HepG2 (cell line): ENCODE results near the gene GUCY1A1. TPM values are rescaled to one million over a fixed set of nuclear protein-coding genes. Genes with fewer than 3 reads are reported as not detected.

Source experiments
- ATAC-seq: fragments of 200-7000 bp; cut with Tn5 transposase; 3 replicates; pipeline ENCODE4 v1.9.1; 2020; ENCODE audit warnings: mild to moderate bottlenecking, moderate library complexity
- BruUV-seq: library from RNA; stranded (reverse); fragments of 400-500 nt; replicated peaks from 2 replicates; lab custom pipeline; 2021; lab: Mats Ljungman, UMichigan
- CTCF ChIA-PET: fragments of 300-600 bp; formaldehyde crosslinking; extraction: SDS; loops from one replicate; lab custom pipeline; 2021; ENCODE audit warnings: low total read pairs, inconsistent platforms, low intra/inter-chr PET ratio; lab: Yijun Ruan, JAX
- POLR2A ChIA-PET: fragments of 350-600 bp; sonication (Branson Sonifier 250); formaldehyde crosslinking; loops from one replicate; lab custom pipeline; 2020; ENCODE audit warnings: antibody characterized with exemption, inconsistent platforms; lab: Yijun Ruan, JAX
- DNase-seq: peaks from one replicate; pipeline ENCODE4 v3.0.0-alpha.2; 2015; ENCODE audit warnings: low spot score
- FAIRE-seq: peaks from 3 replicates; lab custom pipeline; 2011; peaks lifted over from hg19 to GRCh38; lab: Jason Lieb, UNC
- H2AFZ ChIP-seq: one replicate; pipeline ENCODE4 v1.6.1; 2011; ENCODE audit warnings: low read length, inconsistent platforms
- H3K27ac ChIP-seq: fragments of 300-600 bp; 3 replicates; pipeline ENCODE4 v1.8.0; 2011; ENCODE audit warnings: mixed run types, mild to moderate bottlenecking, mixed read lengths, low read length, inconsistent platforms; ENCODE audit not compliant: insufficient read depth; ENCODE audit errors: extremely low read length
- H3K27me3 ChIP-seq, 2 experiments: fragments of 200-600 bp in 1 of 2; 2 replicates in 1 of 2; 3 replicates in 1 of 2; pipeline versions ENCODE4 v1.6.0 to v1.8.0; 2011; ENCODE audit warnings: low read length in 2 of 2, mild to moderate bottlenecking in 2 of 2, moderate library complexity in 2 of 2, inconsistent platforms in 1 of 2; ENCODE audit not compliant: insufficient read depth in 2 of 2, control insufficient read depth in 1 of 2
- H3K36me3 ChIP-seq, 2 experiments: fragments of 200-600 bp in 1 of 2; replicated peaks in 1 of 2; 2 replicates in 1 of 2; 3 replicates in 1 of 2; pipeline versions ENCODE4 v1.5.1 to v1.8.0; 2011; ENCODE audit warnings: low read length in 2 of 2, inconsistent platforms in 1 of 2; ENCODE audit not compliant: insufficient read depth in 2 of 2, control insufficient read depth in 1 of 2
- H3K4me1 ChIP-seq: 2 replicates; pipeline ENCODE4 v1.5.1; 2012; ENCODE audit warnings: low read length, inconsistent platforms; ENCODE audit not compliant: insufficient read depth
- H3K4me2 ChIP-seq: 2 replicates; pipeline ENCODE4 v1.6.0; 2011; ENCODE audit warnings: low read depth, low read length, inconsistent platforms
- H3K4me3 ChIP-seq, 3 experiments: fragments of 200-600 bp in 1 of 3; sonication (generic), shearing (Covaris generic) in 1 of 3; replicated peaks in 1 of 3; 2 replicates each; pipeline ENCODE4 v1.5.1; 2011 to 2016; ENCODE audit warnings: low read length in 3 of 3, inconsistent platforms in 2 of 3, low read depth in 2 of 3, mild to moderate bottlenecking in 2 of 3, control low read depth in 1 of 3, mixed read lengths in 1 of 3; ENCODE audit not compliant: insufficient read depth in 1 of 3
- H3K79me2 ChIP-seq: one replicate; pipeline ENCODE4 v1.6.1; 2011; ENCODE audit warnings: low read length, inconsistent platforms; ENCODE audit not compliant: insufficient read depth
- H3K9ac ChIP-seq: 2 replicates; pipeline ENCODE4 v1.6.0; 2011; ENCODE audit warnings: mild to moderate bottlenecking, low read depth, low read length, inconsistent platforms; ENCODE audit not compliant: insufficient read depth
- H3K9me3 ChIP-seq: 2 replicates; pipeline ENCODE4 v1.5.1; 2012; ENCODE audit warnings: mild to moderate bottlenecking, low read length
- H4K20me1 ChIP-seq: 2 replicates; pipeline ENCODE4 v1.6.0; 2011; ENCODE audit warnings: inconsistent platforms, mild to moderate bottlenecking, low read length, moderate library complexity; ENCODE audit not compliant: insufficient read depth
- ATF4 ChIP-seq, 2 experiments: fragments of 450-650 bp in 1 of 2; sonication (generic) in 1 of 2; formaldehyde crosslinking; IDR thresholded peaks; 2 replicates each; pipeline versions ENCODE4 v1.5.0 to v1.8.0; 2020 to 2022; ENCODE audit warnings: mild to moderate bottlenecking in 1 of 2, missing genetic modification reagents in 1 of 2
- DMAP1 ChIP-seq: IDR thresholded peaks from 2 replicates; pipeline ENCODE4 v1.6.1; 2016
- ELK4 ChIP-seq: sonication (generic); formaldehyde crosslinking; IDR thresholded peaks from 2 replicates; pipeline ENCODE4 v1.9.0; 2021; ENCODE audit warnings: missing genetic modification reagents, borderline replicate concordance
- KDM6A ChIP-seq: IDR thresholded peaks from 2 replicates; pipeline ENCODE4 v1.6.1; 2016; ENCODE audit warnings: low read depth
- NRL ChIP-seq: sonication (generic); formaldehyde crosslinking; IDR thresholded peaks from 2 replicates; pipeline ENCODE4 v1.5.0; 2020; ENCODE audit warnings: missing genetic modification reagents, mild to moderate bottlenecking, moderate library complexity, borderline replicate concordance
- POLR2A ChIP-seq, 2 experiments: IDR thresholded peaks; 2 replicates each; pipeline ENCODE4 v1.6.1; 2011; ENCODE audit warnings: low read depth in 2 of 2, low read length in 2 of 2, mild to moderate bottlenecking in 1 of 2, moderate library complexity in 1 of 2; ENCODE audit not compliant: insufficient read depth in 1 of 2
- POLR2AphosphoS2 ChIP-seq: IDR thresholded peaks from 2 replicates; pipeline ENCODE4 v1.6.1; 2011; ENCODE audit warnings: low read depth, low read length, improper control_type of control experiment
- SIN3B ChIP-seq: fragments of 150-350 bp; IDR thresholded peaks from 2 replicates; pipeline ENCODE4 v1.6.1; 2014; ENCODE audit warnings: low read length
- ZFP62 ChIP-seq: sonication (generic); formaldehyde crosslinking; IDR thresholded peaks from 2 replicates; pipeline ENCODE4 v1.4.0; 2020; ENCODE audit warnings: missing genetic modification reagents
- ZNF136 ChIP-seq: sonication (generic); formaldehyde crosslinking; IDR thresholded peaks from 2 replicates; pipeline ENCODE4 v1.8.1; 2022; ENCODE audit warnings: low read depth, mild to moderate bottlenecking, moderate library complexity, missing genetic modification reagents
- ZNF768 ChIP-seq: sonication (generic); formaldehyde crosslinking; IDR thresholded peaks from 2 replicates; pipeline ENCODE4 v1.4.0; 2020; ENCODE audit warnings: missing genetic modification reagents
- ZNF776 ChIP-seq: sonication (generic); formaldehyde crosslinking; IDR thresholded peaks from 2 replicates; pipeline ENCODE4 v1.4.0; 2020; ENCODE audit warnings: mild to moderate bottlenecking, missing genetic modification reagents
- ZNF781 ChIP-seq: sonication (generic); formaldehyde crosslinking; IDR thresholded peaks from 2 replicates; pipeline ENCODE4 v1.5.1; 2020; ENCODE audit warnings: borderline replicate concordance, mild to moderate bottlenecking, missing genetic modification reagents; ENCODE audit errors: not compliant biosample characterization
- ZNF816 ChIP-seq: sonication (generic); formaldehyde crosslinking; IDR thresholded peaks from 2 replicates; pipeline ENCODE4 v1.8.0; 2022; ENCODE audit warnings: missing genetic modification reagents, mild to moderate bottlenecking, borderline replicate concordance
- ZSCAN22 ChIP-seq: sonication (generic); formaldehyde crosslinking; IDR thresholded peaks from 2 replicates; pipeline ENCODE4 v1.4.0; 2020; ENCODE audit warnings: mild to moderate bottlenecking, missing genetic modification reagents
- WGBS: methylation state at CpG from one replicate; pipeline ENCODE4 v1.1.6; 2017; ENCODE audit warnings: low lambda C conversion rate; 5-methylcytosine and 5-hydroxymethylcytosine counted together
- in situ Hi-C: cut with HindIII; loops from 2 replicates; pipeline ENCODE4 v1.10.0; 2017; ENCODE audit warnings: low pct_unique_long_range_greater_than_20kb; ENCODE audit not compliant: extremely low pct_ligation_motif_present
- intact Hi-C: fragments of 100-400 bp; cut with micrococcal nuclease; formaldehyde crosslinking; loops from one replicate; pipeline ENCODE4 v1.10.0; 2022; ENCODE audit not compliant: unreplicated experiment
- polyA plus RNA-seq, 8 experiments: library from polyadenylated mRNA; depleted of rRNA in 3 of 8; stranded (reverse) in 7 of 8; unstranded in 1 of 8; fragments of >200 nt; fragmentation: Illumina TruSeq in 4 of 8; extraction: Trizol in 4 of 8; gene quantifications; 2 replicates each; pipeline versions ENCODE4 v1.2.1 to v1.2.3, GENCODE V29; 2011 to 2016; ENCODE audit warnings: low read depth in 4 of 8, missing spikeins in 1 of 8, mixed read lengths in 1 of 8; ENCODE audit not compliant: insufficient read depth in 1 of 8
- total RNA-seq, 5 experiments: library from RNA; depleted of rRNA; stranded (reverse); fragments of >200 nt; fragmentation: Illumina TruSeq; extraction: Trizol; gene quantifications; 2 replicates each; pipeline ENCODE4 v1.2.3, GENCODE V29; 2016; ENCODE audit warnings: low read depth in 1 of 5

The GUCY1A1 gene
- total and polyA plus RNA-seq, 2 of the 13 experiments (the other 11 are each of a cell fraction or from before 2014, with no cell fraction given), result not detected

- no peak overlapping the region for H3K9ac ChIP-seq
- POLR2A ChIA-PET, result no interaction called here
- no peak overlapping the region for H3K4me2 ChIP-seq
- TF ChIP-seq SIN3B (no peak), POLR2AphosphoS2 (no peak), KDM6A (CRISPR knock-in tag) (no peak), ZSCAN22 (no peak), ZNF768 (CRISPR knock-in tag) (no peak), NRL (CRISPR knock-in tag) (no peak), ZNF781 (no peak), ZNF776 (CRISPR knock-in tag) (no peak), ZNF136 (CRISPR knock-in tag) (no peak), ELK4 (CRISPR knock-in tag) (no peak), ZFP62 (CRISPR knock-in tag) (no peak), POLR2A (IDR thresholded peaks at IDR 0.05; ENCODE audit: insufficient read depth in 1 of 2, low read depth in 2 of 2, low read length in 2 of 2) (no peak), ATF4 (CRISPR knock-in tag; IDR thresholded peaks at IDR 0.05) (no peak), ZNF816 (CRISPR knock-in tag) (no peak), DMAP1 (CRISPR knock-in tag) (no peak)
- TF ChIP-seq, all 625 proteins: peak for 0
- no TSS peak for BruUV-seq
- in situ Hi-C loops, result no loop called here
- no peaks in the 10 kb centered on the region for H3K36me3 ChIP-seq
- intact Hi-C loops, result no loop called here
- no peaks in the 10 kb centered on the region for H3K79me2 ChIP-seq
- no peaks in the 10 kb centered on the region for H3K9me3 ChIP-seq
- no peak for FAIRE-seq
- H4K20me1 ChIP-seq, result no peaks in the 10 kb centered on the region
- H2AFZ ChIP-seq, result no peak overlapping the region
- 3% methylated on average over 2 of the region's 2 CpGs for WGBS
- peaks cover 2 to 15% of the 10 kb centered on the region in 2 experiments; a peak in 4 of 5 replicates for H3K27me3 ChIP-seq
- no peak overlapping the region for H3K27ac ChIP-seq
- ATAC-seq, result no peak
- DNase-seq, result no peak
- no peak overlapping the region for H3K4me3 ChIP-seq
- CTCF ChIA-PET, result no interaction called here
- no peaks in the 10 kb centered on the region for H3K4me1 ChIP-seq
Measured at GRCh38 chr4:155665054-155665453, 1.6 kb upstream of the GUCY1A1 start.
